Endothelial cell of umbilical vein (primary cell): ENCODE data around the gene LILRA5. TPM values are rescaled to one million over a fixed set of nuclear protein-coding genes. Genes with fewer than 3 reads are reported as not detected.

ENCODE experiments used
- BruUV-seq: library from RNA; stranded (reverse); fragments of 400-500 nt; replicated peaks from 2 replicates; lab custom pipeline; 2021; lab: Mats Ljungman, UMichigan
- CTCF ChIA-PET: fragments of 300-600, 350-600 bp; sonication (Branson Sonifier 250); formaldehyde crosslinking; loops from one replicate; lab custom pipeline; 2021; ENCODE audit warnings: antibody characterized with exemption, inconsistent platforms; lab: Charles Lee
- POLR2A ChIA-PET: fragments of 300-600, 350-600 bp; sonication (Branson Sonifier 250); formaldehyde crosslinking; loops from one replicate; lab custom pipeline; 2021; ENCODE audit warnings: antibody characterized with exemption, inconsistent platforms; lab: Charles Lee
- DNase-seq: peaks from one replicate; pipeline ENCODE4 v3.0.0-alpha.2; 2011; ENCODE audit warnings: low read depth, low spot score
- FAIRE-seq: peaks from 2 replicates; lab custom pipeline; 2011; peaks lifted over from hg19 to GRCh38; lab: Jason Lieb, UNC
- H2AFZ ChIP-seq: 2 replicates; pipeline ENCODE4 v1.6.0; 2012; ENCODE audit warnings: low read depth, low read length, control low read depth, inconsistent platforms
- H3K27ac ChIP-seq: 2 replicates; pipeline ENCODE4 v1.5.1; 2011; ENCODE audit warnings: low read depth, mild to moderate bottlenecking, control low read depth, low read length, moderate library complexity; ENCODE audit not compliant: insufficient read depth
- H3K27me3 ChIP-seq, 2 experiments: 2 replicates each; pipeline versions ENCODE4 v1.6.0 to v1.6.1; 2011; ENCODE audit warnings: low read length in 2 of 2, mixed read lengths in 1 of 2; ENCODE audit not compliant: control insufficient read depth in 2 of 2, insufficient read depth in 2 of 2
- H3K36me3 ChIP-seq, 2 experiments: 2 replicates in 1 of 2; 3 replicates in 1 of 2; pipeline ENCODE4 v1.5.1; 2011; ENCODE audit warnings: low read length in 2 of 2, mild to moderate bottlenecking in 1 of 2, moderate library complexity in 1 of 2; ENCODE audit not compliant: control insufficient read depth in 2 of 2, insufficient read depth in 2 of 2; ENCODE audit errors: extremely low read depth in 1 of 2
- H3K4me1 ChIP-seq: 3 replicates; pipeline ENCODE4 v1.5.1; 2011; ENCODE audit warnings: mild to moderate bottlenecking, low read length; ENCODE audit not compliant: control insufficient read depth, insufficient read depth; ENCODE audit errors: extremely low read depth
- H3K4me2 ChIP-seq: 2 replicates; pipeline ENCODE4 v1.6.1; 2011; ENCODE audit warnings: low read length, control low read depth, mixed read lengths; ENCODE audit not compliant: insufficient read depth
- H3K4me3 ChIP-seq, 3 experiments: fragments of 200-600 bp in 1 of 3; sonication (generic), shearing (Covaris generic) in 1 of 3; replicated peaks in 1 of 3; 2 replicates each; pipeline ENCODE4 v1.5.1; 2011 to 2016; ENCODE audit warnings: control low read depth in 3 of 3, low read length in 3 of 3, mild to moderate bottlenecking in 2 of 3, inconsistent platforms in 1 of 3, low read depth in 1 of 3, moderate library complexity in 1 of 3; ENCODE audit not compliant: insufficient read depth in 1 of 3
- H3K79me2 ChIP-seq: 2 replicates; pipeline ENCODE4 v1.6.0; 2012; ENCODE audit warnings: low read length, inconsistent platforms; ENCODE audit not compliant: control insufficient read depth, insufficient read depth
- H3K9ac ChIP-seq: replicated peaks from 2 replicates; pipeline ENCODE3; 2011; ENCODE audit warnings: low read length, control low read depth; ENCODE audit not compliant: insufficient read depth; ENCODE audit errors: extremely low read depth
- H3K9me1 ChIP-seq: replicated peaks from 3 replicates; pipeline ENCODE4 v1.6.0; 2011; ENCODE audit warnings: mild to moderate bottlenecking, low read length; ENCODE audit not compliant: control insufficient read depth, insufficient read depth; ENCODE audit errors: extremely low read depth
- H3K9me3 ChIP-seq: replicated peaks from 2 replicates; pipeline ENCODE4 v1.5.1; 2012; ENCODE audit warnings: low read length, inconsistent platforms; ENCODE audit not compliant: control insufficient read depth, insufficient read depth
- H4K20me1 ChIP-seq: replicated peaks from 2 replicates; pipeline ENCODE3; 2011; ENCODE audit warnings: mild to moderate bottlenecking, low read length; ENCODE audit not compliant: control insufficient read depth, insufficient read depth; ENCODE audit errors: extremely low read depth
- EZH2 ChIP-seq: IDR thresholded peaks from 2 replicates; pipeline ENCODE4 v1.6.1; 2012; ENCODE audit warnings: borderline replicate concordance, low read depth, mild to moderate bottlenecking, moderate library complexity, low read length, inconsistent platforms; ENCODE audit not compliant: severe bottlenecking
- FOS ChIP-seq: IDR thresholded peaks from 2 replicates; pipeline ENCODE4 v1.6.1; 2011; ENCODE audit warnings: mild to moderate bottlenecking, low read length, moderate library complexity, borderline replicate concordance; ENCODE audit not compliant: insufficient read depth
- GATA2 ChIP-seq: IDR thresholded peaks from 2 replicates; pipeline ENCODE4 v1.7.0; 2011; ENCODE audit warnings: low read depth, mild to moderate bottlenecking, moderate library complexity, mixed read lengths, low read length; ENCODE audit not compliant: insufficient read length, insufficient read depth
- JUN ChIP-seq: IDR thresholded peaks from 2 replicates; pipeline ENCODE4 v1.6.1; 2011; ENCODE audit warnings: borderline replicate concordance, low read depth; ENCODE audit not compliant: insufficient read length, insufficient read depth
- MAX ChIP-seq: IDR thresholded peaks from 2 replicates; pipeline ENCODE4 v1.6.1; 2011; ENCODE audit not compliant: insufficient read depth, insufficient read length
- MYC ChIP-seq: IDR thresholded peaks from one replicate; pipeline ENCODE4 v1.6.1; 2011; ENCODE audit warnings: mild to moderate bottlenecking, low read depth, low read length
- POLR2A ChIP-seq: IDR thresholded peaks from 2 replicates; pipeline ENCODE4 v1.6.1; 2012; ENCODE audit warnings: low read depth, mild to moderate bottlenecking, control low read depth, low read length
- POLR2AphosphoS5 ChIP-seq: IDR thresholded peaks from 2 replicates; pipeline ENCODE4 v1.6.1; 2012; ENCODE audit warnings: low read depth, mild to moderate bottlenecking, control low read depth, low read length, moderate library complexity; ENCODE audit not compliant: insufficient read depth
- dilution Hi-C: fragments of 300-500 bp; cut with MboI; formaldehyde crosslinking; loops from one replicate; pipeline ENCODE4 v1.15.0; 2019; ENCODE audit warnings: low sequenced_read_pairs; ENCODE audit not compliant: extremely low pct_ligation_motif_present
- intact Hi-C: fragments of 100-400 bp; cut with micrococcal nuclease; formaldehyde crosslinking; loops from one replicate; pipeline ENCODE4 v1.10.0; 2022
- polyA plus RNA-seq, 4 experiments: library from polyadenylated mRNA; depleted of rRNA in 3 of 4; stranded (reverse) in 3 of 4; unstranded in 1 of 4; fragments of >200 nt; gene quantifications; 2 replicates each; pipeline versions ENCODE4 v1.2.1 to v1.2.3, GENCODE V29; 2011 to 2012; ENCODE audit warnings: missing spikeins in 1 of 4
- total RNA-seq: library from RNA; stranded (reverse); gene quantifications from 2 replicates; pipeline ENCODE4 v1.2.3, GENCODE V29; 2021
- TF ChIP-seq, protein P1 (sequence below), 2 donors: IDR thresholded peaks; 1 replicate in 1 of 2; 2 replicates in 1 of 2; pipeline ENCODE4 v1.5.1; 2011; ENCODE audit warnings: low read length in 2 of 2, mild to moderate bottlenecking in 2 of 2, moderate library complexity in 2 of 2, control low read depth in 1 of 2, inconsistent platforms in 1 of 2, low read depth in 1 of 2; ENCODE audit not compliant: insufficient read depth in 1 of 2; ENCODE audit errors: extremely low read depth in 1 of 2

LILRA5 gene
- total and polyA plus RNA-seq, 2 donors (not counting 3 experiments of a cell fraction or from before 2014, with no cell fraction given), result not detected

- Histone ChIP-seq H3K27me3 (no peaks in the 10 kb centered on the region), H3K4me2 (no peak overlapping the region), H3K4me1 (no peaks in the 10 kb centered on the region), H3K79me2 (no peaks in the 10 kb centered on the region), H3K9ac (no peak overlapping the region), H3K36me3 (no peaks in the 10 kb centered on the region), H3K4me3 (no peak overlapping the region), H2AFZ (no peak overlapping the region), H4K20me1 (no peaks in the 10 kb centered on the region), H3K9me3 (no peaks in the 10 kb centered on the region), H3K27ac (no peak overlapping the region), H3K9me1 (no peaks in the 10 kb centered on the region)
- DNase-seq (no peak), FAIRE-seq (no peak)
- CTCF ChIA-PET, result no interaction called here
- TF ChIP-seq EZH2, result no peak
- TF ChIP-seq FOS, result no peak
- TF ChIP-seq POLR2A, result no peak
- TF ChIP-seq MYC, result no peak
- TF ChIP-seq GATA2, result no peak
- TF ChIP-seq, protein P1, sequence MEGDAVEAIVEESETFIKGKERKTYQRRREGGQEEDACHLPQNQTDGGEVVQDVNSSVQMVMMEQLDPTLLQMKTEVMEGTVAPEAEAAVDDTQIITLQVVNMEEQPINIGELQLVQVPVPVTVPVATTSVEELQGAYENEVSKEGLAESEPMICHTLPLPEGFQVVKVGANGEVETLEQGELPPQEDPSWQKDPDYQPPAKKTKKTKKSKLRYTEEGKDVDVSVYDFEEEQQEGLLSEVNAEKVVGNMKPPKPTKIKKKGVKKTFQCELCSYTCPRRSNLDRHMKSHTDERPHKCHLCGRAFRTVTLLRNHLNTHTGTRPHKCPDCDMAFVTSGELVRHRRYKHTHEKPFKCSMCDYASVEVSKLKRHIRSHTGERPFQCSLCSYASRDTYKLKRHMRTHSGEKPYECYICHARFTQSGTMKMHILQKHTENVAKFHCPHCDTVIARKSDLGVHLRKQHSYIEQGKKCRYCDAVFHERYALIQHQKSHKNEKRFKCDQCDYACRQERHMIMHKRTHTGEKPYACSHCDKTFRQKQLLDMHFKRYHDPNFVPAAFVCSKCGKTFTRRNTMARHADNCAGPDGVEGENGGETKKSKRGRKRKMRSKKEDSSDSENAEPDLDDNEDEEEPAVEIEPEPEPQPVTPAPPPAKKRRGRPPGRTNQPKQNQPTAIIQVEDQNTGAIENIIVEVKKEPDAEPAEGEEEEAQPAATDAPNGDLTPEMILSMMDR (IDR thresholded peaks at IDR 0.05; ENCODE audit: extremely low read depth in 1 of 2, insufficient read depth in 1 of 2, low read depth in 1 of 2, low read length in 2 of 2), result no peak
- no peak for TF ChIP-seq JUN
- TF ChIP-seq POLR2AphosphoS5, result no peak
- TF ChIP-seq MAX, result no peak
- intact Hi-C loops (no loop called here), dilution Hi-C loops (no loop called here)
- POLR2A ChIA-PET, result no interaction called here
- BruUV-seq, result no TSS peak
Measured at GRCh38 chr19:54317965-54318240, 4.9 kb upstream of the LILRA5 start.
